OCI-LY7 (cell line): Measurements from ENCODE around the gene RBM17. TPM values are rescaled to one million over a fixed set of nuclear protein-coding genes. Genes with fewer than 3 reads are reported as not detected.

Experiments
- BruUV-seq: library from RNA; stranded (reverse); fragments of 400-500 nt; replicated peaks from 2 replicates; lab custom pipeline; 2021; lab: Mats Ljungman, UMichigan
- CTCF ChIA-PET: fragments of 300-600 bp; sonication (Branson Sonifier 250); formaldehyde crosslinking; loops from one replicate; lab custom pipeline; 2022; ENCODE audit warnings: antibody characterized with exemption; ENCODE audit not compliant: unreplicated experiment; lab: Charles Lee
- POLR2A ChIA-PET: fragments of 300-600 bp; sonication (Branson Sonifier 250); formaldehyde crosslinking; loops from one replicate; lab custom pipeline; 2022; ENCODE audit warnings: antibody characterized with exemption; lab: Charles Lee
- DNase-seq: peaks from one replicate; pipeline ENCODE4 v3.0.0-alpha.2; 2015; ENCODE audit warnings: low spot score
- H2AFZ ChIP-seq: fragments of 200-600 bp; sonication (generic), shearing (Covaris generic); 2 replicates; pipeline ENCODE4 v1.6.1; 2014; ENCODE audit warnings: mild to moderate bottlenecking, antibody characterized with exemption, low read length, moderate library complexity
- H3K27ac ChIP-seq: fragments of 200-600 bp; sonication (generic); 2 replicates; pipeline ENCODE4 v1.5.1; 2014; ENCODE audit warnings: mixed run types, low read depth, mild to moderate bottlenecking, moderate library complexity, low read length, inconsistent platforms; ENCODE audit not compliant: poor library complexity, severe bottlenecking
- H3K36me3 ChIP-seq: fragments of 200-600 bp; sonication (generic); 2 replicates; pipeline ENCODE4 v1.6.1; 2014; ENCODE audit warnings: mild to moderate bottlenecking, antibody characterized with exemption, low read length, moderate library complexity, mixed read lengths; ENCODE audit not compliant: insufficient read depth
- H3K4me1 ChIP-seq: fragments of 200-600 bp; sonication (generic); 2 replicates; pipeline ENCODE4 v1.5.1; 2014; ENCODE audit warnings: mild to moderate bottlenecking, low read length; ENCODE audit not compliant: insufficient read depth, poor library complexity, severe bottlenecking
- H3K4me2 ChIP-seq: fragments of 200-600 bp; sonication (generic); 2 replicates; pipeline ENCODE4 v1.6.1; 2014; ENCODE audit warnings: mild to moderate bottlenecking, low read length
- H3K4me3 ChIP-seq: fragments of 200-600 bp; sonication (generic); 2 replicates; pipeline ENCODE4 v1.5.1; 2014; ENCODE audit warnings: mild to moderate bottlenecking, low read depth, low read length; ENCODE audit not compliant: poor library complexity, severe bottlenecking
- H3K79me2 ChIP-seq: fragments of 200-600 bp; sonication (generic); 2 replicates; pipeline ENCODE4 v1.6.1; 2016; ENCODE audit warnings: low read depth, mild to moderate bottlenecking, low read length, moderate library complexity, mixed read lengths; ENCODE audit not compliant: insufficient read depth
- H3K9me2 ChIP-seq: fragments of 200-600 bp; sonication (generic); 2 replicates; pipeline ENCODE4 v1.6.1; 2016; ENCODE audit warnings: mild to moderate bottlenecking, low read length, mixed read lengths; ENCODE audit not compliant: insufficient read depth
- H3K9me3 ChIP-seq: fragments of 200-600 bp; sonication (generic); 2 replicates; pipeline ENCODE4 v1.6.1; 2014; ENCODE audit warnings: mild to moderate bottlenecking, mixed run types, low read length, mixed read lengths
- H4K20me1 ChIP-seq: fragments of 200-600 bp; sonication (generic); 2 replicates; pipeline ENCODE4 v1.6.1; 2014; ENCODE audit warnings: mild to moderate bottlenecking, antibody characterized with exemption, low read length, moderate library complexity, mixed read lengths; ENCODE audit not compliant: insufficient read depth
- CTCF ChIP-seq: fragments of 200-600 bp; sonication (generic); conservative IDR thresholded peaks from 2 replicates; pipeline ENCODE4 v1.5.1; 2014; ENCODE audit warnings: mild to moderate bottlenecking, antibody characterized with exemption, low read length, moderate library complexity, mixed read lengths
- EZH2phosphoT487 ChIP-seq: fragments of 200-600 bp; sonication (generic); IDR thresholded peaks from 2 replicates; pipeline ENCODE4 v1.6.1; 2018; ENCODE audit warnings: low read depth, borderline replicate concordance, mild to moderate bottlenecking, mixed run types, antibody characterized with exemption, low read length, moderate library complexity, mixed read lengths
- intact Hi-C: fragments of 100-400 bp; cut with micrococcal nuclease; formaldehyde crosslinking; loops from one replicate; pipeline ENCODE4 v1.10.0; 2022; ENCODE audit not compliant: unreplicated experiment
- total RNA-seq, 2 experiments: library from RNA; depleted of rRNA in 1 of 2; stranded (reverse); fragments of >200 nt in 1 of 2; shearing (Covaris generic) in 1 of 2; gene quantifications; 2 replicates each; pipeline ENCODE4 v1.2.3, GENCODE V29; 2014 to 2022

RBM17 gene
- total RNA-seq, 2 experiments from 2014 or later: 103 to 248 TPM

- intact Hi-C loops: no loop called here
- Histone ChIP-seq H3K9me3 (no peaks in the 10 kb centered on the region), H2AFZ (no peak overlapping the region), H4K20me1 (no peaks in the 10 kb centered on the region), H3K36me3 (peaks cover 22% of the 10 kb centered on the region), H3K27ac (no peak overlapping the region), H3K4me2 (no peak overlapping the region), H3K4me3 (no peak overlapping the region), H3K9me2 (no peaks in the 10 kb centered on the region), H3K4me1 (no peaks in the 10 kb centered on the region), H3K79me2 (no peaks in the 10 kb centered on the region)
- no peak for DNase-seq
- POLR2A ChIA-PET: interaction anchor here (0.6 to 0.9 kb wide), 2 partner anchors 13 to 29 kb away, joined by 3 to 4 read pairs; no protein-coding TSS in a partner anchor
- BruUV-seq: no TSS peak
- CTCF ChIA-PET: no interaction called here
- TF ChIP-seq EZH2phosphoT487 (no peak), CTCF (no peak)
These were observed 31.1 kb downstream of the RBM17 start for GRCh38 chr10:6119962-6120361.

GRCh38 chr10:6120691-6121090, 31.9 kb downstream of the RBM17 start:
- POLR2A ChIA-PET: no interaction called here
- no peaks in the 10 kb centered on the region for H3K79me2 ChIP-seq
- H3K4me2 ChIP-seq: no peak overlapping the region
- no peak for TF ChIP-seq CTCF
- no peak for TF ChIP-seq EZH2phosphoT487
- DNase-seq: no peak
- H3K36me3 ChIP-seq: peaks cover 15% of the 10 kb centered on the region
- intact Hi-C loops: no loop called here
- CTCF ChIA-PET: interaction anchor here (0.5 kb wide), 1 partner anchor 339 kb away, joined by 3 read pairs; no protein-coding TSS in a partner anchor
- H3K4me3 ChIP-seq: no peak overlapping the region
- H3K9me3 ChIP-seq: no peaks in the 10 kb centered on the region
- H2AFZ ChIP-seq: no peak overlapping the region
- no peaks in the 10 kb centered on the region for H3K4me1 ChIP-seq
- H4K20me1 ChIP-seq: no peaks in the 10 kb centered on the region
- no peak overlapping the region for H3K27ac ChIP-seq
- no peaks in the 10 kb centered on the region for H3K9me2 ChIP-seq
- BruUV-seq: no TSS peak

- Histone ChIP-seq H2AFZ (no peak overlapping the region), H3K4me2 (no peak overlapping the region), H3K79me2 (no peaks in the 10 kb centered on the region), H3K9me2 (no peaks in the 10 kb centered on the region), H3K36me3 (peaks cover 10% of the 10 kb centered on the region), H4K20me1 (no peaks in the 10 kb centered on the region), H3K27ac (no peak overlapping the region), H3K4me3 (no peak overlapping the region), H3K9me3 (no peaks in the 10 kb centered on the region), H3K4me1 (no peaks in the 10 kb centered on the region)
- TF ChIP-seq CTCF (no peak), EZH2phosphoT487 (no peak)
- intact Hi-C loops: no loop called here
- ChIA-PET CTCF (no interaction called here), POLR2A (no interaction called here)
- DNase-seq: no peak
- BruUV-seq: no TSS peak
These were observed 32.3 kb downstream of the RBM17 start for GRCh38 chr10:6121146-6121545.
